HG02981 (cell line): Measurements from ENCODE around the gene RNF207.

Experiments used
- ATAC-seq: cut with Tn5 transposase; IDR thresholded peaks from one replicate; pipeline ENCODE4 v1.9.1; 2021; ENCODE audit warnings: mild to moderate bottlenecking, moderate library complexity; ENCODE audit not compliant: unreplicated experiment

The RNF207 gene

GRCh38 chr1:6265151-6265550 lies 59.2 kb downstream of the RNF207 start:
- no peak for ATAC-seq

- ATAC-seq = no peak
Observed at GRCh38 chr1:6266641-6267040, 60.7 kb downstream of the RNF207 start.

- ATAC-seq = no peak
Observed at GRCh38 chr1:6267686-6268322, 61.9 kb downstream of the RNF207 start.

- ATAC-seq = no peak
Observed at GRCh38 chr1:6268415-6268814, 62.5 kb downstream of the RNF207 start.

- no peak for ATAC-seq
Observed at GRCh38 chr1:6269296-6269695, 63.4 kb downstream of the RNF207 start.

- ATAC-seq = no peak
Observed at GRCh38 chr1:6269720-6270400, 63.9 kb downstream of the RNF207 start.

- no peak for ATAC-seq
Observed at GRCh38 chr1:6270401-6270800, 64.5 kb downstream of the RNF207 start.
